Measurements from ENCODE around the gene ARHGAP21. TPM values are rescaled to one million over a fixed set of nuclear protein-coding genes. Genes with fewer than 3 reads are reported as not detected.
"Not testable (repeated sequence)": the region's sequence is repeated elsewhere in the genome, so short reads cannot be mapped to it uniquely, and the experiment has no call there.

Gene ARHGAP21
- total RNA-seq, 1 donor from 2014 or later: 108 TPM

DNA sequence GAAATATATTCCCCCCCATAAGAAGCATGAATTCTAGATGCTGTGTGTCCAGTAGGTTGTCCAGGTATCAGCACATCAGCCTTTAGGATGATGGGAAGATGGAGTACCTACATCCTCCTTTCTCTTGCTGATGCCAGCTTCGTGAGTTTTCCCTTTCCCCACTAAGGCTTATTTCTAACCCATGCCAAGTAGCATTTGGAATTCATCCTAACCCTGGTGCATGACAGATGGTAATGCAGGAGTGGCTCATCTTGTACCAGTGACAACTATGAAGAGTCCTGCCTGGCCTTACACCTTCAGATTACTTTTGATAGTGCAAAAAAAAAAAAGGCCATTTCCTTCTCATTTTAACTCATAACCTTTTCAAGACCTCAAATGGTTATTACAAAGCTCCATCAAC, 58.7 kb downstream of the ARHGAP21 start:
- Mint-ChIP-seq H3K9me3 (ENCODE audit: low read depth) (no peaks in the 10 kb centered on the region), H3K27me3 (ENCODE audit: low read depth) (no peaks in the 10 kb centered on the region), H3K36me3 (ENCODE audit: low read depth) (peaks cover 8% of the 10 kb centered on the region), H3K27ac (ENCODE audit: unreplicated experiment) (peak overlapping the region; percentile 9), H3K4me1 (ENCODE audit: low read depth) (peaks cover 8% of the 10 kb centered on the region), H3K4me3 (ENCODE audit: unreplicated experiment) (no peak overlapping the region)
- no peak for DNase-seq (ENCODE audit: low spot score)
- TF ChIP-seq, protein P1, sequence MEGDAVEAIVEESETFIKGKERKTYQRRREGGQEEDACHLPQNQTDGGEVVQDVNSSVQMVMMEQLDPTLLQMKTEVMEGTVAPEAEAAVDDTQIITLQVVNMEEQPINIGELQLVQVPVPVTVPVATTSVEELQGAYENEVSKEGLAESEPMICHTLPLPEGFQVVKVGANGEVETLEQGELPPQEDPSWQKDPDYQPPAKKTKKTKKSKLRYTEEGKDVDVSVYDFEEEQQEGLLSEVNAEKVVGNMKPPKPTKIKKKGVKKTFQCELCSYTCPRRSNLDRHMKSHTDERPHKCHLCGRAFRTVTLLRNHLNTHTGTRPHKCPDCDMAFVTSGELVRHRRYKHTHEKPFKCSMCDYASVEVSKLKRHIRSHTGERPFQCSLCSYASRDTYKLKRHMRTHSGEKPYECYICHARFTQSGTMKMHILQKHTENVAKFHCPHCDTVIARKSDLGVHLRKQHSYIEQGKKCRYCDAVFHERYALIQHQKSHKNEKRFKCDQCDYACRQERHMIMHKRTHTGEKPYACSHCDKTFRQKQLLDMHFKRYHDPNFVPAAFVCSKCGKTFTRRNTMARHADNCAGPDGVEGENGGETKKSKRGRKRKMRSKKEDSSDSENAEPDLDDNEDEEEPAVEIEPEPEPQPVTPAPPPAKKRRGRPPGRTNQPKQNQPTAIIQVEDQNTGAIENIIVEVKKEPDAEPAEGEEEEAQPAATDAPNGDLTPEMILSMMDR (IDR thresholded peaks at IDR 0.05): no peak

DNA sequence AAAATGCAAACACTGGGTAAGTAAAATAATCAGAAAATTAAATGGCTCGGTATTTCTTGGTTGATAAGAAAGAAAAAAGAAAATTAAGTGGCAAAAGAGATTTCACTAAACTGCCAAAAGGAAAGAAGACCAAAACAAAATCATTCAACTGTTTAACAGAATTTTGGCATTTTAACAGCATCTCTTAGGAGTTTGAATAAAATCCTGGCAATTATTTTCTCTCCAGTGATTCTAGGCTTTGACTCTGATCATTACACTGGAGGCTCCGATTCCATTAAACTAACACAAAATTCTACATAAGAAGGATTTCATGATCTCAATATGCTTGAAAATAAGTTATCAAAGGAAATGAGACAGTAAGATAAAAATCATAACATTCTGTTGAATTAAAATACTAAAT, 62.3 kb downstream of the ARHGAP21 start:
- Mint-ChIP-seq H3K27ac (ENCODE audit: unreplicated experiment) (no peak overlapping the region), H3K4me1 (ENCODE audit: low read depth) (no peaks in the 10 kb centered on the region), H3K9me3 (ENCODE audit: low read depth) (peaks cover 7% of the 10 kb centered on the region), H3K27me3 (ENCODE audit: low read depth) (no peaks in the 10 kb centered on the region), H3K36me3 (ENCODE audit: low read depth) (peaks cover 8% of the 10 kb centered on the region), H3K4me3 (ENCODE audit: unreplicated experiment) (no peak overlapping the region)
- no peak for DNase-seq (ENCODE audit: low spot score)
- TF ChIP-seq, protein P1 (IDR thresholded peaks at IDR 0.05): no peak

DNA sequence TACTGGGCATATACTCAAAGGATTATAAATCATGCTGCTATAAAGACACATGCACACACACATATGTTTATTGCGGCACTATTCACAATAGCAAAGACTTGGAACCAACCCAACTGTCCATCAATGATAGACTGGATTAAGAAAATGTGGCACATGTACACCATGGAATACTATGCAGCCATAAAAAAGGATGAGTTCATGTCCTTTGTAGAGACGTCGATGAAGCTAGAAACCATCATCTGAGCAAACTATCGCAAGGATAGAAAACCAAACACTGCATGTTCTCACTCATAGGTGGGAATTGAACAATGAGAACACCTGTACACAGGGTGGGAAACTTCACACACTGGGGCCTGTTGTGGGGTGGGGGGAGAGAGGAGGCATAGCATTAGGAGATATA, 65.4 kb downstream of the ARHGAP21 start:
- not testable (repeated sequence) for H3K4me1 Mint-ChIP-seq (ENCODE audit: low read depth); DNase-seq (ENCODE audit: low spot score); H3K27me3 Mint-ChIP-seq (ENCODE audit: low read depth); H3K4me3 Mint-ChIP-seq (ENCODE audit: unreplicated experiment)
- Mint-ChIP-seq H3K36me3 (ENCODE audit: low read depth) (peaks cover 14% of the 10 kb centered on the region), H3K9me3 (ENCODE audit: low read depth) (peaks cover 12% of the 10 kb centered on the region), H3K27ac (ENCODE audit: unreplicated experiment) (peak overlapping the region; percentile 12)

DNA sequence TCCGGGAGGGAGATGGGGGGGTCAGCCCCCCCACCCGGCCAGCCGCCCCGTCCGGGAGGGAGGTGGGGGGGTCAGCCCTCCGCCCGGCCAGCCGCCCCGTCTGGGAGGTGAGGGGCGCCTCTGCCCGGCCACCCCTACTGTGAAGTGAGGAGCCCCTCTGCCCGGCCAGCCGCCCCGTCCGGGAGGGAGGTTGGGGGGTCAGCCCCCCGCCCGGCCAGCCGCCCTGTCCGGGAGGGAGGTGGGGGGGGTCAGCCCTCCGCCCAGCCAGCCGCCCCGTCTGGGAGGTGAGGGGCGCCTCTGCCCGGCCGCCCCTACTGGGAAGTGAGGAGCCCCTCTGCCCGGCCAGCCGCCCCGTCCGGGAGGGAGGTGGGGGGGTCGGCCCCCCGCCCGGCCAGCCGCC, 67.4 kb downstream of the ARHGAP21 start:
- not testable (repeated sequence) for H3K4me3 Mint-ChIP-seq (ENCODE audit: unreplicated experiment); DNase-seq (ENCODE audit: low spot score); H3K27ac Mint-ChIP-seq (ENCODE audit: unreplicated experiment); H3K27me3 Mint-ChIP-seq (ENCODE audit: low read depth)
- Mint-ChIP-seq H3K4me1 (ENCODE audit: low read depth) (peaks cover 17% of the 10 kb centered on the region), H3K36me3 (ENCODE audit: low read depth) (peaks cover 14% of the 10 kb centered on the region), H3K9me3 (ENCODE audit: low read depth) (peaks cover 12% of the 10 kb centered on the region)

DNA sequence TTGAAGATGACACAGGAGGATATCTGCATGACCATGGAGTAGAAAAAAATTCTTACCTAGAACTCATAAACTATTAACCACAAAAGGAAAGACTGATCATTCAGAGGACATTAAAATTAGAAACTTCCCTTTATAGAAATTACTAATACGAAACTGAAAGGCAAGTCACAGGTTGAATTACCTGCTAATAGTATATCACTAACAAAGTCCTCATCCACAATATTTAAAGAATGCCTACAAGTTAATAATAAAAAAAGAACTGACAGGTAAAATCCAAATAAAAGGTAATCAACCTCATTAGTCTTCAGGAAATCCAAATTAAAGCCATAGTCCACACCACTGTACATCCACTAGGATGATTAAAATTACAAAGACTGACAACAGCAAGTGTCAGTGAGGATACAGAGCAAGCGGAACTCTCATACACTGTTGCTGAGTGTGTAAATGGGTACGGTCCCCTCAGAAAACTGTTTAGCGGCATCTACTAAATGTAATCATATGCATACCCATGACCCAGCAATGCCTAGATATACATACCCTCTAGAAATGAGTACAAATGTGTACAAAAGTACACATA, 71.2 kb downstream of the ARHGAP21 start:
- peaks cover 11% of the 10 kb centered on the region for H3K36me3 Mint-ChIP-seq (ENCODE audit: low read depth)
- peak overlapping the region; percentile 72 for H3K27ac Mint-ChIP-seq (ENCODE audit: unreplicated experiment)
- no peak overlapping the region for H3K4me3 Mint-ChIP-seq (ENCODE audit: unreplicated experiment)
- no peaks in the 10 kb centered on the region for H3K27me3 Mint-ChIP-seq (ENCODE audit: low read depth)
- TF ChIP-seq, protein P1 (IDR thresholded peaks at IDR 0.05): no peak
- H3K9me3 Mint-ChIP-seq (ENCODE audit: low read depth): peaks cover 5% of the 10 kb centered on the region
- peaks cover 35% of the 10 kb centered on the region for H3K4me1 Mint-ChIP-seq (ENCODE audit: low read depth)
- DNase-seq (ENCODE audit: low spot score): no peak

DNA sequence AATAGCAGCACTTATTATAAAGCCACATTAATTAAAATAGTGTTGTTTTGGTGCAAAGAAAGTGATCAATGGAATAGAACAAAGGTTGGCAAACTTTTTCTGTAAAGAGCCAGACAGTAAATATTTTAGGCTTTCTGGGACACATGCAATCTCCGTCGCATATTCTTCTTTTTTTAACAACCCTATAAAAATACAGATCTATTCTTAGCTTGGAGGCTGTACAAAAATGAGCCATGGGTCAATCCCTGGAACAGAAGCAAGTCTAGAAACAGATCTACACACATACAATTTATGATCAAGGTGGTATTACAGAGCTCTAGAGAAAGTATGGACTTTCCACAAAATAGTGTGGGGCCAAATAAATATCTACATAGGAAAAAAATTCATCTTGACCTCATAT, 71.8 kb downstream of the ARHGAP21 start:
- H3K9me3 Mint-ChIP-seq (ENCODE audit: low read depth): peaks cover 5% of the 10 kb centered on the region
- H3K4me1 Mint-ChIP-seq (ENCODE audit: low read depth): peaks cover 40% of the 10 kb centered on the region
- no peak for DNase-seq (ENCODE audit: low spot score)
- peak overlapping the region; percentile 72 for H3K27ac Mint-ChIP-seq (ENCODE audit: unreplicated experiment)
- H3K27me3 Mint-ChIP-seq (ENCODE audit: low read depth): no peaks in the 10 kb centered on the region
- H3K36me3 Mint-ChIP-seq (ENCODE audit: low read depth): peaks cover 11% of the 10 kb centered on the region
- TF ChIP-seq, protein P1 (IDR thresholded peaks at IDR 0.05): no peak
- H3K4me3 Mint-ChIP-seq (ENCODE audit: unreplicated experiment): no peak overlapping the region
